Choroid plexus epithelial cell (primary cell): ENCODE measurements around the gene SLC16A7.
A peak's percentile ranks its signal among the peaks of the same experiment; 100 is the strongest.

Source experiments
- DNase-seq: peaks from one replicate; pipeline ENCODE4 v3.0.0-alpha.2; 2010; ENCODE audit warnings: low read depth
- H3K4me3 ChIP-seq: 2 replicates; pipeline ENCODE4 v1.5.1; 2011; ENCODE audit warnings: low read depth, mild to moderate bottlenecking, control low read depth, low read length, moderate library complexity
- CTCF ChIP-seq: conservative IDR thresholded peaks from 2 replicates; pipeline ENCODE4 v1.5.1; 2011; ENCODE audit warnings: low read depth, mild to moderate bottlenecking, control low read depth, inconsistent platforms, low read length, moderate library complexity

Gene SLC16A7

DNA sequence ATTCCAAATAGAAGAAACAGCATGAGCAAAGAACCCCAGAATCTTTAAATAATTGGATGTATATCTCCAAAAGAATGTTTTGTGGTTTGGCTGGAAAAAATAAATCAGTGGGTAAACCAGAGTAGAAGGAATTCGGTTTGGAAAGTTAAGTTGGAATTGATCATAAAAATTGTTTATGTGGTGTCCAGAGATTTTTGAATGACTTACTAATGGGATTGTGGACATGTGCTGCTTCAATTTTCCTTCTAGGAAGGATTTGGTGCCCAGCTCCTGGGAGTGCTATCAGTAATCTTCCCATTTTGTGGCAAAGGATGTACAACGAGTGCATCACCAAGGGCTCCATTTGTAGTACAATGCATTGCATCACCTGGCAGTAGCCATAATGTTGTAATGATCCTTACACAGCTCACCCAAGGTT lies 224.8 kb downstream of the SLC16A7 start:
- no peak for DNase-seq
- TF ChIP-seq CTCF = no peak
- no peak overlapping the region for H3K4me3 ChIP-seq

DNA sequence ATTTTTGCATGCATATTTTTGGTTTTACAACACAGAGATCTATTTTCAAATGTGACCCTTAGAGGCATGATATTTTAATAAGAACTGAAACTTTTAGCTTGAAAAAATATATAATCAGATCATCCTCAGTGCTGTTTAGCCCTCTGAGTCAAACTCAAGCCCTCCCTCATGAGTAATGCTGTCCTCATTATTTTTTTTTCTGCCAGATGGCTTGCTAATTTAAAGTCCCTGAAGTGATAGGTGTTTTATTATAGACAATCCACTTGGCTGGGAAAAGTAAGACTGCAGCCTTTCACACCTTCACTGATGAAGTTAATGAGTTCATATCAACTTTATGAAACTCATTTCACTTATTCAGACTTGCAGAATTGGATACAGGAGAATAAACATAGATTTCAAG lies 227.7 kb downstream of the SLC16A7 start:
- no peak for DNase-seq
- no peak for TF ChIP-seq CTCF
- no peak overlapping the region for H3K4me3 ChIP-seq

DNA sequence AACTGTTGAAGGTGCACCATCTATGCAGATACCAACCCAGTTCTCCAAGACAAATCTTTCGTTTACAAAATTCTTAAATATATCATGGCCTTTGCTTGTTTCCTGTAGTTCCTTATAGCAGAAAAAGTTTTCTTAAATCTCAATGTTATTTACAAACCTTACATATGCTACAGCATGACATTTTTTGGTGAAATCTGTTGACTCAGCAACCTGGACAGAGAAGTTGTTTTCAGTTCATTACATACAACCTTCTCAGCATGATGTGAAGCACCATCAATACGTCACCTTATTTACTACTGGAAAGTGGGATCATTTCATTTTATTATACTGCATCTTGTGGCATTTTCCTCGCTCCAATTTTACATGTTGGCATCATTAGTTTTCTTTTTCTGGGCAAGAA lies 231.9 kb downstream of the SLC16A7 start:
- no peak for TF ChIP-seq CTCF
- H3K4me3 ChIP-seq = no peak overlapping the region
- no peak for DNase-seq

GRCh38 chr12:59828521-59828920 lies 232.7 kb downstream of the SLC16A7 start:
- no peak overlapping the region for H3K4me3 ChIP-seq
- DNase-seq = no peak
- no peak for TF ChIP-seq CTCF

DNA sequence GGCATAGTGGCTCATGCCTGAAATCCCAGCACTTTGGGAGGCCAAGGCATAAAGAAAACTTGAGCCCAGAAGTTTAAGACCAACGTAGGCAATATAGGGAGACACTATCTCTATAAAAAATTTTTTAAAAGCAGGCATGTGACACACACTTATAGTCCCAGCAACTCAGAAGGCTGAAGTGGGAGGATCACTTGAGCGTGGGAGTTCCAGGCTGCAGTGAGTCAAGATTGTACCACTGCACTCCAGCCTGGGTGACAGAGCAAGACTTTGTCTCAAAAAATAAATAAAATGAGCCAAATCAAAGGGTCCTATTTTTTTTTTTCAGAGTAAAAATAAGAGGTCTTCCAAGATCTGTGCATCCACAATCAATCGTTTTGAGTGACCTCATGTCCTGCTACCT lies 237.6 kb downstream of the SLC16A7 start:
- TF ChIP-seq CTCF = no peak
- H3K4me3 ChIP-seq = no peak overlapping the region
- DNase-seq = no peak

DNA sequence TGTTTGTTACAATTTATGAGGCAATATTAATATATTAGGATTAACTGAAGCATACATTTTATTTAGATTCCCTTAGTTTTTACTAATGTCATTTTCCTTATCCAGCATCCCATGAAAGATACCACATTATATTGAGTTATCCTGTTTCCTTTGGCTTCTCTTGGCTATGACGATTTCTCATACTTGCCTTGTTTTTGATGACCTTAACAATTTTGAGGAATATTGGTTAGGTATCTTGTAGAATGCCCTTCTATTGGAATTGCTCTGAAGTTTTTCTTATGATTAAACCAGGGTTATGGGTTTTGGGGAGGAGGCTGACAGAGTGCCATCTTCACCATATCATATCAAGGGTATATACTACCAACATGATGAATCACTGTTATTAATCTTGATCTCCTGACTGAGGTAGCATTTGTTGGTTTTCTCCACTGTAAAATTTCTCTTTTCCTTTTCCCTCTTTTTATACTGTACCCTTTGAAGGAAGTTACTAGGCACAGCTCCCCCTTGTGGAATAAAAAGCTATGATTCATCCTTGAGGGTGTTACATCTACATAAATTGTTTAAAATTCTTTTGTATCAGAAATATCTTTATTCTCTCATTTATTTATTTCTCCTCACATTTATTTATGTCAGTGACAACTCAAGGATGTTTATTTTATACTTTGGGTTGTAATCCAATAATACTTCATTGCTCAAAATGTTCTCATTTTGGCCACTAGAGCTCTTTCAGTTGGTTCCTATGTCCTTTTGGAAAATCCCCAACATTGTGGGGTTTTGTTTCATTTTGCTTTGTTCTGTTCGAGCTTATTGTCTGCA lies 239.0 kb downstream of the SLC16A7 start:
- H3K4me3 ChIP-seq = no peak overlapping the region
- DNase-seq = peak; percentile 67
- TF ChIP-seq CTCF = peak; percentile 64
